ENCODE measurements around the gene MRPL53. TPM values are rescaled to one million over a fixed set of nuclear protein-coding genes. Genes with fewer than 3 reads are reported as not detected.

MRPL53 gene
- total and polyA plus RNA-seq, 4 donors: 12.6 to 72.5 (median 36.1) TPM

DNA sequence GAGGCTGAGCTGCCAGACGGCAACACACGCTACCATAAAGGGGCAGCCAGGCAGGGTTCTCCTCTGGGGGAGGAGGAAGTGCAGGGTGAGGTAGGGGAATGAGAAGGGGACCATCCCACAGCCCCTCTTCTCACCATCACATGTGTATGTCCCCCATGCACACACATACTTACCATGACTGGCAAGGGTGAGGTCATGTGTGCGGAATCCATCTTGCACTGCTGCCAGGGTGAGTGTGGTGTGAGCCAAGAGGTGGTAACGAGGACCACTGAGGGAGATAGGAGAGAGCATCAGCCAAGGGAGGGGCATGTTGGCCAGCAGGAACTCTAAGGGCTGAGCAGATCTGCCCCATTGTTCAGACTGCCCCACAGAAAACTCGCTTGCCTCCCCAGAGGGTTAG, 43.8 kb downstream of the MRPL53 start:
- WGBS: 93% methylated on average over 5 of the region's 5 CpGs
- Histone ChIP-seq H3K4me3 (ENCODE audit: low read depth in 1 of 3, low read length in 3 of 3) (no peak overlapping the region), H3K9me3 (ENCODE audit: control insufficient read depth in 4 of 4, low read length in 3 of 4) (no peaks in the 10 kb centered on the region), H3K4me1 (ENCODE audit: control insufficient read depth in 4 of 4, insufficient read depth in 4 of 4, low read length in 3 of 4) (peaks cover 9 to 42% (median 40%) of the 10 kb centered on the region in 4 donors), H3K27ac (ENCODE audit: low read depth in 1 of 2, low read length in 2 of 2) (peak overlapping the region; percentile 21 to 80), H3K36me3 (ENCODE audit: control insufficient read depth in 4 of 4, insufficient read depth in 3 of 4, low read depth in 1 of 4, low read length in 3 of 4) (peaks cover 10 to 53% (median 37%) of the 10 kb centered on the region in 4 donors), H3K9ac (ENCODE audit: low read depth in 1 of 2, low read length in 2 of 2) (no peak overlapping the region), H3K27me3 (ENCODE audit: control insufficient read depth in 4 of 4, insufficient read depth in 4 of 4, low read length in 3 of 4) (no peaks in the 10 kb centered on the region)
- DNase-seq (ENCODE audit: low spot score): no peak
- TF ChIP-seq HNF4G (IDR thresholded peaks at IDR 0.05): no peak
- no peak for TF ChIP-seq HNF4A (conservative IDR thresholded peaks at IDR 0.05)
- no peak for TF ChIP-seq NR2F2 (IDR thresholded peaks at IDR 0.05)
- no peak for TF ChIP-seq EGR1 (IDR thresholded peaks at IDR 0.05; ENCODE audit: low read depth in 2 of 2)
- TF ChIP-seq JUND (IDR thresholded peaks at IDR 0.05): no peak
- TF ChIP-seq SP1 (IDR thresholded peaks at IDR 0.05): no peak
- TF ChIP-seq, protein P1, sequence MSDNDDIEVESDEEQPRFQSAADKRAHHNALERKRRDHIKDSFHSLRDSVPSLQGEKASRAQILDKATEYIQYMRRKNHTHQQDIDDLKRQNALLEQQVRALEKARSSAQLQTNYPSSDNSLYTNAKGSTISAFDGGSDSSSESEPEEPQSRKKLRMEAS (IDR thresholded peaks at IDR 0.05): no peak
- no peak for TF ChIP-seq TAF1 (conservative IDR thresholded peaks at IDR 0.05)
- TF ChIP-seq RXRA (IDR thresholded peaks at IDR 0.05): no peak
- TF ChIP-seq, protein P2, sequence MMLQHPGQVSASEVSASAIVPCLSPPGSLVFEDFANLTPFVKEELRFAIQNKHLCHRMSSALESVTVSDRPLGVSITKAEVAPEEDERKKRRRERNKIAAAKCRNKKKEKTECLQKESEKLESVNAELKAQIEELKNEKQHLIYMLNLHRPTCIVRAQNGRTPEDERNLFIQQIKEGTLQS (IDR thresholded peaks at IDR 0.05): no peak
- no peak for TF ChIP-seq RAD21 (IDR thresholded peaks at IDR 0.05)
- no peak for TF ChIP-seq YY1 (IDR thresholded peaks at IDR 0.05)
- TF ChIP-seq GABPA (IDR thresholded peaks at IDR 0.05 in 1 of 2, conservative IDR thresholded peaks at IDR 0.05 in 1 of 2): no peak
- TF ChIP-seq FOXA2 (IDR thresholded peaks at IDR 0.05): no peak
- no peak for TF ChIP-seq FOXA1 (IDR thresholded peaks at IDR 0.05)
- TF ChIP-seq, protein P3, sequence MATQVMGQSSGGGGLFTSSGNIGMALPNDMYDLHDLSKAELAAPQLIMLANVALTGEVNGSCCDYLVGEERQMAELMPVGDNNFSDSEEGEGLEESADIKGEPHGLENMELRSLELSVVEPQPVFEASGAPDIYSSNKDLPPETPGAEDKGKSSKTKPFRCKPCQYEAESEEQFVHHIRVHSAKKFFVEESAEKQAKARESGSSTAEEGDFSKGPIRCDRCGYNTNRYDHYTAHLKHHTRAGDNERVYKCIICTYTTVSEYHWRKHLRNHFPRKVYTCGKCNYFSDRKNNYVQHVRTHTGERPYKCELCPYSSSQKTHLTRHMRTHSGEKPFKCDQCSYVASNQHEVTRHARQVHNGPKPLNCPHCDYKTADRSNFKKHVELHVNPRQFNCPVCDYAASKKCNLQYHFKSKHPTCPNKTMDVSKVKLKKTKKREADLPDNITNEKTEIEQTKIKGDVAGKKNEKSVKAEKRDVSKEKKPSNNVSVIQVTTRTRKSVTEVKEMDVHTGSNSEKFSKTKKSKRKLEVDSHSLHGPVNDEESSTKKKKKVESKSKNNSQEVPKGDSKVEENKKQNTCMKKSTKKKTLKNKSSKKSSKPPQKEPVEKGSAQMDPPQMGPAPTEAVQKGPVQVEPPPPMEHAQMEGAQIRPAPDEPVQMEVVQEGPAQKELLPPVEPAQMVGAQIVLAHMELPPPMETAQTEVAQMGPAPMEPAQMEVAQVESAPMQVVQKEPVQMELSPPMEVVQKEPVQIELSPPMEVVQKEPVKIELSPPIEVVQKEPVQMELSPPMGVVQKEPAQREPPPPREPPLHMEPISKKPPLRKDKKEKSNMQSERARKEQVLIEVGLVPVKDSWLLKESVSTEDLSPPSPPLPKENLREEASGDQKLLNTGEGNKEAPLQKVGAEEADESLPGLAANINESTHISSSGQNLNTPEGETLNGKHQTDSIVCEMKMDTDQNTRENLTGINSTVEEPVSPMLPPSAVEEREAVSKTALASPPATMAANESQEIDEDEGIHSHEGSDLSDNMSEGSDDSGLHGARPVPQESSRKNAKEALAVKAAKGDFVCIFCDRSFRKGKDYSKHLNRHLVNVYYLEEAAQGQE (IDR thresholded peaks at IDR 0.05): no peak
- TF ChIP-seq, protein P4, sequence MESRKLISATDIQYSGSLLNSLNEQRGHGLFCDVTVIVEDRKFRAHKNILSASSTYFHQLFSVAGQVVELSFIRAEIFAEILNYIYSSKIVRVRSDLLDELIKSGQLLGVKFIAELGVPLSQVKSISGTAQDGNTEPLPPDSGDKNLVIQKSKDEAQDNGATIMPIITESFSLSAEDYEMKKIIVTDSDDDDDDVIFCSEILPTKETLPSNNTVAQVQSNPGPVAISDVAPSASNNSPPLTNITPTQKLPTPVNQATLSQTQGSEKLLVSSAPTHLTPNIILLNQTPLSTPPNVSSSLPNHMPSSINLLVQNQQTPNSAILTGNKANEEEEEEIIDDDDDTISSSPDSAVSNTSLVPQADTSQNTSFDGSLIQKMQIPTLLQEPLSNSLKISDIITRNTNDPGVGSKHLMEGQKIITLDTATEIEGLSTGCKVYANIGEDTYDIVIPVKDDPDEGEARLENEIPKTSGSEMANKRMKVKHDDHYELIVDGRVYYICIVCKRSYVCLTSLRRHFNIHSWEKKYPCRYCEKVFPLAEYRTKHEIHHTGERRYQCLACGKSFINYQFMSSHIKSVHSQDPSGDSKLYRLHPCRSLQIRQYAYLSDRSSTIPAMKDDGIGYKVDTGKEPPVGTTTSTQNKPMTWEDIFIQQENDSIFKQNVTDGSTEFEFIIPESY (IDR thresholded peaks at IDR 0.05): no peak
- TF ChIP-seq, protein P5, sequence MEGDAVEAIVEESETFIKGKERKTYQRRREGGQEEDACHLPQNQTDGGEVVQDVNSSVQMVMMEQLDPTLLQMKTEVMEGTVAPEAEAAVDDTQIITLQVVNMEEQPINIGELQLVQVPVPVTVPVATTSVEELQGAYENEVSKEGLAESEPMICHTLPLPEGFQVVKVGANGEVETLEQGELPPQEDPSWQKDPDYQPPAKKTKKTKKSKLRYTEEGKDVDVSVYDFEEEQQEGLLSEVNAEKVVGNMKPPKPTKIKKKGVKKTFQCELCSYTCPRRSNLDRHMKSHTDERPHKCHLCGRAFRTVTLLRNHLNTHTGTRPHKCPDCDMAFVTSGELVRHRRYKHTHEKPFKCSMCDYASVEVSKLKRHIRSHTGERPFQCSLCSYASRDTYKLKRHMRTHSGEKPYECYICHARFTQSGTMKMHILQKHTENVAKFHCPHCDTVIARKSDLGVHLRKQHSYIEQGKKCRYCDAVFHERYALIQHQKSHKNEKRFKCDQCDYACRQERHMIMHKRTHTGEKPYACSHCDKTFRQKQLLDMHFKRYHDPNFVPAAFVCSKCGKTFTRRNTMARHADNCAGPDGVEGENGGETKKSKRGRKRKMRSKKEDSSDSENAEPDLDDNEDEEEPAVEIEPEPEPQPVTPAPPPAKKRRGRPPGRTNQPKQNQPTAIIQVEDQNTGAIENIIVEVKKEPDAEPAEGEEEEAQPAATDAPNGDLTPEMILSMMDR (IDR thresholded peaks at IDR 0.05; ENCODE audit: low read depth, low read length, missing input control): no peak
